Adrenal gland (tissue), 12 donors: ENCODE results near the gene DIPK1B. TPM values are rescaled to one million over a fixed set of nuclear protein-coding genes. Genes with fewer than 3 reads are reported as not detected.
A peak's percentile ranks its signal among the peaks of the same experiment; 100 is the strongest.

ENCODE experiments used
- DNase-seq, 7 donors: peaks; one replicate each; pipeline ENCODE4 v3.0.0-alpha.2; 2019 to 2020
- H3K27ac ChIP-seq, 5 donors: fragments of 200-600 bp; sonication (generic) in 4 of 5; 1 replicate in 3 of 5; 2 replicates in 2 of 5; pipeline versions ENCODE4 v1.5.1 to v1.8.0; 2016 to 2020; ENCODE audit warnings: mild to moderate bottlenecking in 1 of 5
- H3K27me3 ChIP-seq: fragments of 200-600 bp; 2 replicates; pipeline ENCODE4 v1.8.0; 2021
- H3K36me3 ChIP-seq, 2 donors: fragments of 200-600 bp; replicated peaks in 1 of 2; 1 replicate in 1 of 2; 2 replicates in 1 of 2; pipeline versions ENCODE4 v1.5.1 to v1.8.0; 2018 to 2022
- H3K4me1 ChIP-seq, 2 donors: fragments of 200-600 bp; replicated peaks in 1 of 2; 1 replicate in 1 of 2; 2 replicates in 1 of 2; pipeline versions ENCODE4 v1.5.1 to v1.8.0; 2018 to 2021
- H3K4me3 ChIP-seq, 4 donors: fragments of 200-600 bp; sonication (generic) in 3 of 4; one replicate each; pipeline ENCODE4 v1.5.1; 2016 to 2018
- H3K9me3 ChIP-seq, 3 donors: fragments of 200-600 bp; sonication (generic) in 1 of 3; replicated peaks in 1 of 3; 1 replicate in 2 of 3; 2 replicates in 1 of 3; pipeline versions ENCODE4 v1.5.1 to v1.8.0; 2016 to 2021
- POLR2A ChIP-seq, 2 donors: fragments of 450-650 bp; IDR thresholded peaks; one replicate each; pipeline ENCODE4 v1.6.1; 2017; ENCODE audit warnings: antibody characterized with exemption in 2 of 2, mild to moderate bottlenecking in 2 of 2, moderate library complexity in 1 of 2
- WGBS, 4 donors: extraction: QIAGEN DNeasy Blood & Tissue Kit in 2 of 4; methylation state at CpG; one replicate each; pipeline versions ENCODE4 v1.1.5 to v1.1.7; 2013 to 2017; 5-methylcytosine and 5-hydroxymethylcytosine counted together
- intact Hi-C, 2 donors: fragments of 100-400 bp; cut with DNase I; formaldehyde crosslinking; loops; one replicate each; pipeline versions ENCODE4 v1.14.1 to v1.15.0; 2022 to 2023
- polyA plus RNA-seq, 3 donors: library from polyadenylated mRNA; stranded (reverse); fragments of 200-250 nt in 2 of 3; fragments of 350-450 nt in 1 of 3; fragmentation: Illumina TruSeq in 1 of 3; extraction: RNeasy Lipid Tissue Mini Kit (QIAGEN cat#74804) in 1 of 3; gene quantifications; one replicate each; pipeline ENCODE4 v1.2.3, GENCODE V29; 2013 to 2014
- total RNA-seq, 9 donors: library from RNA; depleted of rRNA in 4 of 9; stranded (reverse); fragments of >200 nt in 4 of 9; fragments of 120-200 nt in 1 of 9; fragmentation: NEBNext Ultra II Directional in 1 of 9; extraction: Animal tissue kit (Norgen Biotek cat#: 25700) in 1 of 9; gene quantifications; one replicate each; pipeline versions ENCODE4 v1.1.0 to v1.2.4, GENCODE V29; 2013 to 2023
- TF ChIP-seq, protein P1 (sequence below), 6 experiments: fragments of 450-650 bp in 4 of 6; fragments of 200-600 bp in 2 of 6; sonication (generic) in 1 of 6; IDR thresholded peaks; 1 replicate in 5 of 6; 2 replicates in 1 of 6; pipeline versions ENCODE4 v1.5.1 to v1.8.0; 2016 to 2021; ENCODE audit warnings: antibody characterized with exemption in 6 of 6, mild to moderate bottlenecking in 2 of 6, moderate library complexity in 1 of 6
- donor health status: healthy with polysubstance abuse.
- donor health status: Bipolar disorder and iron deficiency.
- donor health status: DM: yes; HTN: yes; CAD: no.
- donor health status: DM: no; HTN: no; CAD: no.
- donor health status: DM: no; HTN: no; CAD: no.
- donor health status: DM: yes; HTN: yes; CAD: no.

The DIPK1B gene
- total and polyA plus RNA-seq, 12 donors = 1.4 to 19.2 (median 8.3) TPM

DNA sequence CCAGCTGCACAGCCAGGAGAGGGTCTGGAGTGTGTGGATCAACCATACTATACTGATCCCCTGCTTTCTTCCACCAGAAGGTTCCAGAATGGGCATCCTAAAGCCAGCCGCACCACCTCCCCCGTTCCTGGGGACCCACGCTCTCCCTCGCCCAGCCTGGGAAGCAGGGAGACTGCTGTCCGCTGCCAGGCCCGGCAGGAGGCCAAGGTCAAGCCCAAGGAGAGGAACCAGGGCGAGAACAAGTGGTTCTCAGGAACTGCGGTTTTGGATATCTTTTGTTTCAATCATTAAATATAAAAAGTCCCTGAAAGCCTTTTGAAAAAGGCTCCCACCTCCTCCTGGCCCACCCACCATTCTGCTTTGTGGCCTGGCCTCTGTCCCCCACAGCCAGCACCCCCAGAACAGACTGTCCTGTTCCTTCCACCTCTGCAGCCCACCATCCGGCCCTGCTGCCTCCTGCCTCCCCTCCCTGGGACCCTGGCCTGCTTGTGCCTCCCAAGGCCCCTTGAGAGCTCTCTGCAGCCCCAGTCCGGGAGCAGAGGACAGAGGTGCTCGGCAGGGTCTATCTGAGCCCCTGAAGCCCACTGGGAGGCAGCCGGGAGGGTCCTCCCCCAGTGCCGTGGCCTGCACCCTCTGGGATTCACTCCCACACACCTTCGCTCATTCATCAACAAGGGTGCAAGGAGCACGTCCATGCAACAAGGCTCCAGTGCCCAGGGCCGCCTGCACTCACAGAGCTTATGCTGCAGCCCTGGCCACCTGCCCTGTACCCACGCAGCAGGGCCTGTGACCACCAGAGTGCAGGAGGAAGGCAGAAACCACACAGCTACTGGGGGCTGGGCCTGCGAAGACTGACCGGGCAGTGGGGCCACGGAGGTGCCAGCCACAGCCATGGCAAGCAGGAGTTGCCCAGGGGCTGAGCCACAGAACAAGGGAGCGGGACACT is 36.6 kb downstream of the DIPK1B start:
- 42 to 61% (median 58%) methylated on average over 11 to 21 of the region's 21 CpGs for WGBS, 4 donors
- no peaks in the 10 kb centered on the region for H3K36me3 ChIP-seq
- H3K4me3 ChIP-seq = no peak overlapping the region
- peaks cover 5 to 9% of the 10 kb centered on the region in 2 donors for H3K4me1 ChIP-seq
- no peaks in the 10 kb centered on the region for H3K9me3 ChIP-seq
- H3K27ac ChIP-seq = no peak overlapping the region
- intact Hi-C loops = no loop called here
- DNase-seq = peak in 5 of 7 donors; percentile 54 to 68 (median 64)
- no peaks in the 10 kb centered on the region for H3K27me3 ChIP-seq
- TF ChIP-seq, protein P1, sequence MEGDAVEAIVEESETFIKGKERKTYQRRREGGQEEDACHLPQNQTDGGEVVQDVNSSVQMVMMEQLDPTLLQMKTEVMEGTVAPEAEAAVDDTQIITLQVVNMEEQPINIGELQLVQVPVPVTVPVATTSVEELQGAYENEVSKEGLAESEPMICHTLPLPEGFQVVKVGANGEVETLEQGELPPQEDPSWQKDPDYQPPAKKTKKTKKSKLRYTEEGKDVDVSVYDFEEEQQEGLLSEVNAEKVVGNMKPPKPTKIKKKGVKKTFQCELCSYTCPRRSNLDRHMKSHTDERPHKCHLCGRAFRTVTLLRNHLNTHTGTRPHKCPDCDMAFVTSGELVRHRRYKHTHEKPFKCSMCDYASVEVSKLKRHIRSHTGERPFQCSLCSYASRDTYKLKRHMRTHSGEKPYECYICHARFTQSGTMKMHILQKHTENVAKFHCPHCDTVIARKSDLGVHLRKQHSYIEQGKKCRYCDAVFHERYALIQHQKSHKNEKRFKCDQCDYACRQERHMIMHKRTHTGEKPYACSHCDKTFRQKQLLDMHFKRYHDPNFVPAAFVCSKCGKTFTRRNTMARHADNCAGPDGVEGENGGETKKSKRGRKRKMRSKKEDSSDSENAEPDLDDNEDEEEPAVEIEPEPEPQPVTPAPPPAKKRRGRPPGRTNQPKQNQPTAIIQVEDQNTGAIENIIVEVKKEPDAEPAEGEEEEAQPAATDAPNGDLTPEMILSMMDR (IDR thresholded peaks at IDR 0.05) = no peak
- TF ChIP-seq POLR2A (IDR thresholded peaks at IDR 0.05) = no peak

DNA sequence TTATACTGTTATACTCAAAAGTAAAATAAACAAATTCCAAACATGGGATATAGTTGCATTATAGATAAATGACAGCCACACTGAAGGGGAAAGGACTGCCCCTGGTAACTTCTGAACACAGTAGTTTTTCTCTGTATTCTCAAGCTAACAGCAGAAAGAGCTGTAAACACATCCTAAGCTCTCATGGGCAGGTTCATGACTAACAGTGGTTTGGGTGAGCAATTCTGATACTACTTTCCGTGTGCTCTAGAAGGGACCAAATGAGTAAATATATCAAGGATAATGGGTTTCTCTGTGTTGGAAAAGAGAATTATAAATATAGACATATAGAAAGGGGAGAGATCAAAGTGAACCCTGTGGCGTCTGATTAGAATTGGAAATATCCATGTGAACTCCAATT is 38.2 kb downstream of the DIPK1B start:
- Histone ChIP-seq H3K27me3 (no peaks in the 10 kb centered on the region), H3K27ac (no peak overlapping the region), H3K4me3 (no peak overlapping the region), H3K4me1 (peaks cover 5 to 9% of the 10 kb centered on the region in 2 donors), H3K36me3 (no peaks in the 10 kb centered on the region), H3K9me3 (no peaks in the 10 kb centered on the region)
- TF ChIP-seq, protein P1 (IDR thresholded peaks at IDR 0.05) = no peak
- TF ChIP-seq POLR2A (IDR thresholded peaks at IDR 0.05) = no peak
- no peak for DNase-seq
- intact Hi-C loops = no loop called here
- 61 to 74% (median 68%) methylated on average over 2 of the region's 2 CpGs for WGBS, 4 donors

DNA sequence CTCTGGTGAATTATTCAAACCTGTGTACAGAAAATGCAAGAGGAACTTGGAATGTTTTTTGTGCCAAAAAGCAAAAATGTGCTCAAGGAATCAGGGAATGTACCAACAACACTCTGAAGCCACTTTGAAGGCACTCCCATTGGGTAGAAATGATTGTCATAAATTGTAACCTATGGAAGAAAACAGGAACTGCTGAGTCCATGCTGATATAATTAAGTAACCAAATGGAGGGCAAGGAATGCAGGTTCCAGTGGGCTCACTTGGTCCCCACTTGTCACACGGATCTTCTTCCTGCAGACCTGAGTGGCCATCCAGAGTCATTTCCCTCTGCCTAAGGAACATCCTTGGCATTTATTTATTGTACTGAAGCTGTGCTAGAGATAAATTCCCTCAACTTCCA is 38.9 kb downstream of the DIPK1B start:
- H3K4me3 ChIP-seq = no peak overlapping the region
- TF ChIP-seq, protein P1 (IDR thresholded peaks at IDR 0.05) = no peak
- TF ChIP-seq POLR2A (IDR thresholded peaks at IDR 0.05) = no peak
- DNase-seq = no peak
- no peaks in the 10 kb centered on the region for H3K27me3 ChIP-seq
- no peaks in the 10 kb centered on the region for H3K36me3 ChIP-seq
- peaks cover 5 to 9% of the 10 kb centered on the region in 2 donors for H3K4me1 ChIP-seq
- no peak overlapping the region for H3K27ac ChIP-seq
- no peaks in the 10 kb centered on the region for H3K9me3 ChIP-seq
- WGBS, 4 donors = 56 to 78% (median 68%) methylated on average over 1 of the region's 1 CpG
- intact Hi-C loops = no loop called here

DNA sequence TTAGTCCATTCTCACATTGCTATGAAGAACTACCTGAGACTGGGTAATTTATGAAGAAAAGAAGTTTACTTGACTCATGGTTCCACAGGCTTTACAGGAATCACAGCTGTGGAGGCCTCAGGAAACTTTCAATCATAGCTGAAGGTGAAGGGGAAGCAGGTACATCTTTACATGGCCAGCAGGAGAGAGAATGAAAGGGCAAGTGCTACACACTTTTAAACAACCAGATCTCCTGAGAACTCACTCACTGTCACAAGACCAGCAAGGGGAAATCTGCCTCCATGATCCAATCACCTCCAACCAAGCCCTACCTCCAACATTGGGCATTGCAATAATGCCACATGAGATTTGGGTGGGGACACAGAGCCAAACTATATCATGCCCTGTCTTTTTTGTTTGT is 39.4 kb downstream of the DIPK1B start:
- no peak overlapping the region for H3K27ac ChIP-seq

More for the DNA sequence above, 39.4 kb downstream of the DIPK1B start:
- intact Hi-C loops = no loop called here
- Histone ChIP-seq H3K9me3 (no peaks in the 10 kb centered on the region), H3K4me3 (no peak overlapping the region), H3K27me3 (no peaks in the 10 kb centered on the region), H3K36me3 (no peaks in the 10 kb centered on the region), H3K4me1 (peaks cover 5 to 9% of the 10 kb centered on the region in 2 donors)
- DNase-seq = no peak
- no peak for TF ChIP-seq POLR2A (IDR thresholded peaks at IDR 0.05)
